Ecto neural progenitor cell (in vitro differentiated cells): ENCODE results near the gene OSTN.

Experiments
- DNase-seq: peaks from one replicate; pipeline ENCODE4 v3.0.0-alpha.2; 2018; ENCODE audit warnings: low spot score

The OSTN gene

DNA sequence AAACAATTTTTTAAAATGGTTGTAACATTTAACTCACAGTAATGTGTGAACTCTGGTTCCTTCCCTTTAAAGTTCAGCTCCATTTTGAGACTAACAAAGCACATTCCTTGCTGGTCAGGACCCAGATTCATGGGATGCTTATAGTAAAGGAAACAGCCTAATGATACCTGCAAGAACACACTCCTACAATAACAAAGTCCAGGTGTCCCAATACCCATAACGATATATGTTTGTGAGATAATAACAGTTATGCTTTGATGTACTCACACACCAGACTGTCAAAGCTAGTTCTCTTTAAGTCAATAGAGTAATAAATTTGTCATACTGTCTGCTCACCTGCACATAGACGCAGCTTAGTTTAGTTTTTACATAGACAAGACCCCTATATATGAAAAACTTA, 114.3 kb downstream of the OSTN start:
- no peak for DNase-seq

DNA sequence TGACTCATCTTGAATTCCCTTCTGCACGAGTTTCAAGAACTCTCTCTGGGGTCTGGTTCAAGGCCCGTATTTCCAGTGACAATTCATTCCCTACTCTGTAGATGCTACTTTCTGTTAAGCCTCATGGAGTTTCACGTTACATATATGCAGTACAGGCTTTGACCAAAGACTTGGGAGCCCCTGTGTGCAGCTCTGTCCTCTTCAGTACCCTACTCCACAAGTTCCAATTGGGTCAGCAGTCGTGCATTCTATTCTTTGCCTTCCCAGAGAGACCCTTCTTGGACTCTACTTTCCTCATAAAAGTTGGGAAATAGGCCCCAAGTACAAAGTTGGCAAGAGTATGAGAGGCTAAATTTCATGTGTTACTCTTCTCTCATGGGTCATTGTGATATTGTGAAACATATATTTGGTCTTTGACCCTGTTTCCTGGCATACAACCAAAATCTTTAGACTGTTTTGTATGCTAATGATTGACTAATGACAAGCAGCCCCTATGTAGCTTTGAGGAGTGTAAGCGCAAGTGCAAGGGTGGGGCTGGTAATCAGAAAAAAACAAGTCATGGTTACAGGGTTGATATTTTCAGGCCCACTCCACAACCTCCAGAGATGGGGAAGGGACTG, 115.2 kb downstream of the OSTN start:
- no peak for DNase-seq
